GM06990 (cell line): ENCODE data around the gene PYM1.

Experiments used
- DNase-seq: peaks from one replicate; pipeline ENCODE4 v3.0.0-alpha.2; 2011; ENCODE audit not compliant: insufficient read length; ENCODE audit errors: extremely low read depth
- H3K27me3 ChIP-seq: replicated peaks from 2 replicates; pipeline ENCODE4 v1.6.0; 2011; ENCODE audit warnings: low read length; ENCODE audit not compliant: control insufficient read depth, insufficient read depth
- H3K36me3 ChIP-seq: 2 replicates; pipeline ENCODE4 v1.5.1; 2011; ENCODE audit warnings: low read length; ENCODE audit not compliant: control insufficient read depth, insufficient read depth
- H3K4me3 ChIP-seq: replicated peaks from 2 replicates; pipeline ENCODE4 v1.5.1; 2011; ENCODE audit warnings: low read depth, mild to moderate bottlenecking, control low read depth, low read length
- CTCF ChIP-seq: IDR thresholded peaks from 2 replicates; pipeline ENCODE4 v1.5.1; 2011; ENCODE audit warnings: low read length, control low read depth, mild to moderate bottlenecking, inconsistent platforms; ENCODE audit not compliant: insufficient read depth, poor library complexity, severe bottlenecking

The PYM1 gene

DNA sequence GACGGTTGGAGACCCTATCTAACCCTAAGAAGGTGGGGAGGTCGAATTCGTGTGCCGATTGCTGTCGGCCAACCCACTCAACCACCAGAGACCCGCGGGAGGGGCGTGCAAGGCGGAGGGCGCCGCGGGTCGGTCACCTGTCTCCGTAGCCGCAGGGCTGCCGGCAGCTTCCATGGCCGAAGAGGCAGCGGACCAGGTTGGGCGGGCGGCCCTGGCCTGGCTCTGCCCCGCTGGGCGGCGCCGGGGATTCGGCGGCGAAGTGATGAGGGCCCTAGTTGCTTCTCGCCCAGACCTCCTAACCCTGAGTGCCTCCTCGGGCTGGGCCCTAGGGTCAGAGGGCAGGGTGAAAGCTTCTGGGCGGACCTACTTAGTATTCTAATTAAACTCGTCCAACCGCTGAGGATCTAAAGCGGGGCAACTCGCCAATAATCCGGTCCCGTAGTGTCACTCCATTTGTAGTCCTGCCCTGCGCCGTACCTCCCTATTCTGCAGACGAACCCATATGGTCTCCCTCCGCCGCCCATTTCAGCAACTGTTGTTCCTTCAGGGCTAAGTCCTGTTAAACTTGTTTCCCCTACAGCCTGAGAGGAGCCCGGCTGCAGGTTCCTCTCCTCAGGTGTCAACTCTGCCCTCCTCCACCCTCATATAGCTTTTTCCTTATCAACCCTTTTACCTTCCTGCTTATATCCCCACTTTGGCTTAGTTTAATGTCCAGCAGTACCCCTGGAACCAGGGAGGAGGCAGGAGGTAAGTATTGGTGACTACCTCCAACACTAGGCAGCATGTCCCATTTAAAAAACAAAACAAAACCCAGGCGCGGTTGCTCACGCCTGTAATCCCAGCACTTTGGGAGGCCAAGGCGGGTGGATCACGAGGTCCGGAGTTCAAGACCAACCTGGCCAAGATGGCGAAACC is at the start of gene PYM1:
Gene PYM1 (minus strand): TSS at position 307 of the 915 bp plus-strand sequence. CDS start 133 bp downstream, at position 174.
- peak within 1 kb of the TSS; percentile 74 for H3K4me3 ChIP-seq
- no peaks in the 10 kb centered on the region; the same call in 1 of the 2 replicates for H3K36me3 ChIP-seq
- TF ChIP-seq CTCF = no peak
- DNase-seq = peak; percentile 85
- no peaks in the 10 kb centered on the region for H3K27me3 ChIP-seq

DNA sequence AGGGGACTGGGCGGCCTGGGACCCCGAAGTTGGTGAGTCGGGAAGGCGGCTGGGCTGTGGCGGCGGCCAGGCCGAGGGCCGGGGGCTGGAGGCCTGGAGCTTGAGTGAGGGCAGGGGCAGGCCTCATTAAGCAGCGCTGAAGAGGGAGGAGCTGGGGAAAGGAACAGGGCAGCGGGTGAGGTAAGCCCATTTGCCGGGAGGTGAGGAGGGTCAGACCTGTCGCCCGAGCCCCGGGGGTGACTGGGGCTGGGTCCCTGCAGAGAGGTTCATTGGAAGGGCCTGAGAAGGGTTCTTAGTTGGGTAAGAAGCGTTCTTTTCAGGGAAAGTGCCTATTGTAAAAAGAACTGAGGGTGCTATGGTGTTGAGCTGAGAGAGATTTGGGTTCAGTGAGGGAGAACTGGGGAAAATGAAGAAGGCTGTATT is 46.6 kb upstream of the PYM1 start:
- no peak for DNase-seq
- H3K36me3 ChIP-seq = peaks cover 6% of the 10 kb centered on the region
- no peaks in the 10 kb centered on the region for H3K27me3 ChIP-seq
- H3K4me3 ChIP-seq = peak overlapping the region; percentile 92
- no peak for TF ChIP-seq CTCF

DNA sequence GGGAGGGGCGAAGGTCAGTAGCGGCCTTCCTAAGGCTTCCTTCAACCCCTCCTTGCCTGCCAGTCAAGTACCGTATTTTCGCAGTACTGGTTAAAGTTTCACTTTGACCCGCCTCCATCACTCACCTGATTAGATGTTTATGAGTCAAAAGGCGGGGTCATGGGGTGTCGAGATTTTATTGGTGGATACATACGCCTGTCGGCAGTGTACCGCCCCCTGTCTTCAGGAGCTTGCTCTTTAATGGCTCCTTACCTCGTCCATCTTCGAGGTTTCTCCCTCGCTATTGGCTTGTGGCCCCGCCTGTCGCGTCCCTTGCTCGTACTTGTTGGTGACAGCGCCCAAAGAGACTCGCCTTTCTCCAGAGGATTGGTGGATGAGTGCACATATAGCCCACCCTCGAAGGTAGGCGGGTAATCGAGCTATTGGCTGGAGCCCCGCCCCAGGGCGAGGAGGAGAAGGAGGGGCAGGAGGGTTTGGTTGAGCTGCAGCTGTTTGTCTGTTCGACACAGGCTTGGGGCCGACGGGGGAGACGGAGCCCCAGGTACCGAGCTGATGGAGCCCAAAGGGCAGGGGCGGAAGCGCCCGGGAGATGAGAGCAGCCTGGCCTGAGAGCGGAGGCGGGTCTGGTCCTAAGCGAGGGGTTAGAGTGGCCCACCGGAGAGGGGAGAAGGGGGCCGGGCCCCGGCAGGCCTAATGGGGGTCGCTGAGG is 46.1 kb upstream of the PYM1 start, which contains the start of gene RAB5B:
Gene RAB5B (plus strand): TSS at position 480 of the 709 bp plus-strand sequence. CDS start 12,883 bp downstream, outside the sequence.
- Histone ChIP-seq H3K36me3 (peaks cover 5% of the 10 kb centered on the region), H3K4me3 (peak within 1 kb of the TSS; percentile 92), H3K27me3 (no peaks in the 10 kb centered on the region)
- DNase-seq = peak; percentile 94
- TF ChIP-seq CTCF = no peak

GRCh38 chr12:55972911-55973598 is 45.4 kb upstream of the PYM1 start:
- TF ChIP-seq CTCF = no peak
- Histone ChIP-seq H3K27me3 (no peaks in the 10 kb centered on the region), H3K36me3 (peaks cover 5% of the 10 kb centered on the region), H3K4me3 (peak overlapping the region; percentile 77)
- no peak for DNase-seq

DNA sequence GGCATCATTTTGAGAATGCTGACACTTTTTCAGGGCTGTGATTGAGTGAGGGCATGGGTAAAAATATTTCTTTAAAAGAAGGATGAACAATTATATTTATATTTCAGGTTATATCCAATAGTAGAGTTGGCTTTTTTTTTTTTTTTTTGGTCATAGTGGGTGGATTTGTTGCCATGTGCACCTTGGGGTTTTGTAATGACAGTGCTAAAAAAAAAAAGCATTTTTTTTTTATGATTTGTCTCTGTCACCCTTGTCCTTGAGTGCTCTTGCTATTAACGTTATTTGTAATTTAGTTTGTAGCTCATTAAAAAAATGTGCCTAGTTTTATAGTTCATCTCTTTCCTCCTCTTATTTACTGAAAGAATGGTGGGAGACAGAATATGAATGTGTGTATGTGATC is 44.8 kb upstream of the PYM1 start:
- no peaks in the 10 kb centered on the region for H3K27me3 ChIP-seq
- DNase-seq = no peak
- TF ChIP-seq CTCF = no peak
- peak overlapping the region; percentile 77 for H3K4me3 ChIP-seq
- peaks cover 5% of the 10 kb centered on the region for H3K36me3 ChIP-seq
